Heart right ventricle (tissue), 16 donors: ENCODE data around the gene SRSF4. TPM values are rescaled to one million over a fixed set of nuclear protein-coding genes. Genes with fewer than 3 reads are reported as not detected.
A peak's percentile ranks its signal among the peaks of the same experiment; 100 is the strongest.

Source experiments
- ATAC-seq, 8 donors: fragments of 200-7000 bp; cut with Tn5 transposase; one replicate each; pipeline ENCODE4 v1.9.1; 2020; ENCODE audit warnings: mild to moderate bottlenecking in 8 of 8, moderate library complexity in 8 of 8, moderate number of reproducible peaks in 1 of 8
- DNase-seq, 2 donors: peaks; one replicate each; pipeline ENCODE4 v3.0.0-alpha.2; 2020
- H3K27ac ChIP-seq, 10 donors: fragments of 200-600 bp; sonication (generic) in 2 of 10; one replicate each; pipeline versions ENCODE4 v1.5.0 to v1.8.0; 2020 to 2022; ENCODE audit warnings: mild to moderate bottlenecking in 3 of 10
- H3K27me3 ChIP-seq, 7 donors: fragments of 200-600 bp; one replicate each; pipeline ENCODE4 v1.8.0; 2021 to 2022; ENCODE audit warnings: mild to moderate bottlenecking in 2 of 7
- H3K36me3 ChIP-seq, 9 donors: fragments of 200-600 bp; sonication (generic) in 1 of 9; one replicate each; pipeline versions ENCODE4 v1.5.0 to v1.8.0; 2020 to 2022; ENCODE audit warnings: mild to moderate bottlenecking in 2 of 9
- H3K4me1 ChIP-seq, 9 donors: fragments of 200-600 bp; sonication (generic) in 1 of 9; one replicate each; pipeline versions ENCODE4 v1.5.0 to v1.8.0; 2020 to 2022; ENCODE audit warnings: mild to moderate bottlenecking in 4 of 9
- H3K4me3 ChIP-seq, 10 donors: fragments of 200-600 bp; sonication (generic) in 2 of 10; one replicate each; pipeline versions ENCODE4 v1.5.0 to v1.8.0; 2020 to 2022; ENCODE audit warnings: mild to moderate bottlenecking in 7 of 10, moderate library complexity in 2 of 10
- H3K9me3 ChIP-seq, 11 donors: fragments of 200-600 bp in 10 of 11; sonication (generic) in 2 of 11; one replicate each; pipeline versions ENCODE4 v1.5.0 to v1.8.0; 2013 to 2022; ENCODE audit warnings: mild to moderate bottlenecking in 2 of 11, control low read depth in 1 of 11, moderate library complexity in 1 of 11
- CTCF ChIP-seq, 9 donors: fragments of 200-600 bp; sonication (generic) in 2 of 9; IDR thresholded peaks; one replicate each; pipeline versions ENCODE4 v1.5.0 to v1.8.0; 2021 to 2022; ENCODE audit warnings: antibody characterized with exemption in 9 of 9, mild to moderate bottlenecking in 5 of 9, moderate library complexity in 1 of 9
- WGBS, 2 donors: extraction: QIAGEN DNeasy Blood & Tissue Kit; methylation state at CpG; one replicate each; pipeline ENCODE4 v1.1.7; 2013; ENCODE audit warnings: inconsistent platforms in 1 of 2; 5-methylcytosine and 5-hydroxymethylcytosine counted together
- intact Hi-C, 10 donors: fragments of 100-400 bp; cut with DNase I; formaldehyde crosslinking; loops; one replicate each; pipeline versions ENCODE4 v1.11.1 to v1.14.2; 2022
- long read RNA-seq, 3 donors: library from polyadenylated mRNA; unstranded; transcript quantifications; one replicate each; pipeline ENCODE4 v2.0.0, GENCODE V29; 2020 to 2021
- polyA plus RNA-seq, 2 donors: library from polyadenylated mRNA; stranded (reverse); fragments of 200-250 nt; gene quantifications; one replicate each; pipeline ENCODE4 v1.2.3, GENCODE V29; 2013
- total RNA-seq, 10 donors: library from RNA; stranded (reverse); fragmentation: NEBNext Ultra II Directional in 3 of 10; extraction: Animal tissue kit (Norgen Biotek cat#: 25700) in 3 of 10; gene quantifications; one replicate each; pipeline versions ENCODE4 v1.2.1 to v1.2.4, GENCODE V29; 2021 to 2023
- donor health status: Arrhythmogenic right ventricular cardiomyopathy.
- donor health status: ischemic (EF 13 %, LVEDD 7.1; RV severe dilation, severe dysfunction).
- donor health status: healthy with polysubstance abuse.
- donor health status: DM: no; HTN: yes; CAD: no.
- donor health status: DM: no; HTN: no; CAD: no.
- donor health status: ischemic (EF 25% LVEDD 6.9; RV normal size, moderate dysfunction).
- donor health status: ischemic (EF 25% LVEDD 5.7; RV mildly dilated, moderate dysfunction).
- donor health status: healthy.
- donor health status: DM: yes; HTN: yes; CAD: no.
- donor health status: Ischemic cardiomyopathy.
- donor health status: ischemic (EF 35%, LVEDD 5.7; RV mildly dilated, moderate dysfunction).
- donor health status: nonischemic (EF 11% LVEDD 7.7; RV severe dilation, severe dysfunction).
- donor health status: DM: yes; HTN: yes; CAD: no.
- donor health status: PGD.
- donor health status: ischemic (EF 29% LVEDD 5.4; RV normal size, mild dysfunction).
- donor health status: nonischemic (EF 23%, LVEDD 6.1; RV moderate dilation, normal function).

SRSF4 gene
- total RNA-seq (10 to 100 TPM; 40.8 to 67.8 (median 49.0) TPM), polyA plus RNA-seq (10 to 100 TPM; 42.4 to 64.6 TPM)
- long read RNA-seq, donor 1, transcript SRSF4-201 (6 exons, 2,387 nt), result major isoform, 176 of 207 reads
- long read RNA-seq, donor 1, partial matches to known transcripts, result 5 of 207 reads
- long read RNA-seq, donor 1, other reads (novel, unspliced or antisense), result 23 of 207 reads
- long read RNA-seq, donor 2, transcript SRSF4-201 (6 exons, 2,387 nt), result major isoform, 188 of 221 reads
- long read RNA-seq, donor 2, partial matches to known transcripts, result 5 of 221 reads
- long read RNA-seq, donor 2, other reads (novel, unspliced or antisense), result 26 of 221 reads
- long read RNA-seq, donor 3, transcript SRSF4-202 (5 exons, 1,264 nt), result minor isoform, 14 of 372 reads
- long read RNA-seq, donor 3, transcript SRSF4-201 (6 exons, 2,387 nt), result major isoform, 328 of 372 reads
- long read RNA-seq, donor 3, partial matches to known transcripts, result 13 of 372 reads
- long read RNA-seq, donor 3, other reads (novel, unspliced or antisense), result 17 of 372 reads

DNA sequence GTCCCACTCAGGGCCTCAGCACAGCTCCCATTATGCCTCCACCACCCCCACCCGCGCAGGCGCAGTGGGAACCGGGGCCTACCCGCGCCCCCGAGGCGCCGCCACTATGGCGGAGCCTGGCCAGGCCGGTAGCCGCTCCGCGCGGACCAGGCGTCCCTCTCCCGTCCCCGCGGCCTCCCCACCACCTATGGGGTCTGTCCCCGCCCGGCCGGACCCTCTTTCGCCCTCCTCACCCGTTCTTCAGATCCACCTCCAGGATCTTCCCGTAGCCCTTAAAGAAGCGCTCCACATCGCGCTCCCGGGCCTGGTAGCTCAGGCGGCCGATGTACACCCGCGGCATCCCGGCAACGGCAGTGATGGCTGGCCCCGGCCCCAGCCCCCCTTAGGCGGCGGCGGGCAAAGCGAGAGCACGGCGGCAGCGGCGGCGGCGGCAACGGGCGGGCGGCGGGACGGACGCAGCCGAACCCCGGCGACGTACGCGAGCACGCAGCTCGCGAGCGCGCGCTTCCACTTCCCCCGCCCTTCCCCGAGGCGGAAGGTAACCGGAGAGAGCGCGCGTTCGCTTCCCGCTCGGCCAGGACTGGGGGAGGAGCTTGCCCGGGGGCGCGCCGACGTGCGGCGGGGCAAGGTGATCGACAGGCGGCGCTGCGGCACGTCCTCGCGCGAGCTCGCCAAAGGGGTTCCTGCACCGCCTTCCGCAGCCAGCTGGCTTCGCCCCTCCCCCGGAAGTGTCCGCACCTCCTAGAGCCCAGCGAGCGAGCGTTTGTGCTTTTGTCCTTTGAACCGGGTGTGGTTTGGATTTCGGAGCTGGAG is at the start of gene SRSF4:
Gene SRSF4 (minus strand): TSS at position 488 of the 813 bp plus-strand sequence. CDS start 148 bp downstream, at position 340.
- intact Hi-C loops, result loop anchor here in 5 of 10 donors (2.0 to 5.0 kb wide), 4 partner anchors 21 to 539 kb away; partner anchors contain the start of genes TMEM200B (in 5 of the 5) and TAF12 (in 1 of the 5)
- peak; percentile 96 to 97 (median 96) for ATAC-seq
- TF ChIP-seq CTCF (IDR thresholded peaks at IDR 0.05), result peak; percentile 35 to 93 (median 84)

DNA sequence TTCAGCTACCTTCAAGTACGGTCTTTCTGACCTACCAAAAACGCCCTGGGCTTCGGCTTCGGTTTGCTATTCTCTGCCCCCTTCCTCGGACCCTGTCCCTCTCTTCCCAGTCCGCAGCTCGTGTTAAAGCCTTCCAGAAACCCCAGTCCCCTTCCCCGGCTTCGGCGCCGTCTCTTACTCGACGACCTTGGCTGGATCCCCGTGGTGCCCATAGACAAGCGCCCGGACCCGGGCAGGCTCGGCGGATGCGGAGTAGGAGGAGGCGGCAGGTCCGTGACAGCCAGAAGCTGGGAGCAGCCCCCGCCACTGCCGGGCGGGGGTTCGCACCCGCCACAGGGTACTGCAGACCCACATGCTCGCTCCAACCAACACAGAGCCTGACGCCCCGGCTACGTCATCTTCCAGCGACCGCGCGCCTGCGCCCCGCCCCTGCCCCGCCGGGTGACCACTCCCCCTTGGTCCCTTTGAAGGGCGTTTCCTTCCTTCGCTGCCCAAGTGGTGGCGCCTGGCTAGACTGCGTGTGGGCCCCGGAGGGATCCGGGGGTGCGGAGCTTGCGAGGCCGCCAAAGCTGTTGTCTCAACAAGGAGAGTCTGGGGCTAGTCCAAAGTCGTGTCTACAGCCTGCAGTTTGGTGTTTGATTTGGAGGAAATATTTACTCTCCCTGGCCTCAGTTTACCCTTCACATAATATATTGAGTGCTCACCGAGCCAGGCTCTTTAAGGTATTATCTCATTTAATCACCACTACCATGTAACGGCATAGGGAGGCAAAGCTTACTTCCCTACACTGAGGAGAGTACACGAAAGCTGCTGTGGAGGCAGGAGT is 49.1 kb upstream of the SRSF4 start, which contains the start of gene MECR:
Gene MECR (minus strand): TSS at position 382 of the 826 bp plus-strand sequence. CDS start 28 bp downstream, at position 354.
- ATAC-seq, result peak; percentile 97 to 99 (median 98)
- H3K4me3 ChIP-seq, result peak within 1 kb of the TSS; percentile 63 to 93 (median 77)
- H3K27ac ChIP-seq, result peak within 1 kb of the TSS in 9 of 10 donors; percentile 43 to 83 (median 71)
- H3K9me3 ChIP-seq, result no peaks in the 10 kb centered on the region
- H3K27me3 ChIP-seq, result peaks cover 0 to 8% (median 0%) of the 10 kb centered on the region in 7 donors
- H3K36me3 ChIP-seq, result peaks cover 0 to under 1% (median 0%) of the 10 kb centered on the region in 9 donors
- TF ChIP-seq CTCF (IDR thresholded peaks at IDR 0.05), result peak in 6 of 9 donors; percentile 7 to 47 (median 29)
- intact Hi-C loops, result loop anchor here in 8 of 10 donors (5.0 to 10.0 kb wide), 9 partner anchors 474 to 1684 kb away; no protein-coding TSS in a partner anchor
- peaks cover 6 to 21% (median 13%) of the 10 kb centered on the region in 9 donors for H3K4me1 ChIP-seq
- WGBS, 2 donors, result 2% methylated on average over 52 of the region's 52 CpGs
- peak; percentile 94 for DNase-seq

More for the DNA sequence above, at the start of gene SRSF4:
- Histone ChIP-seq H3K4me1 (peaks cover 2 to 54% (median 43%) of the 10 kb centered on the region in 9 donors), H3K9me3 (no peaks in the 10 kb centered on the region), H3K27ac (peak within 1 kb of the TSS; percentile 99 to 100 (median 100)), H3K27me3 (no peaks in the 10 kb centered on the region), H3K4me3 (peak within 1 kb of the TSS; percentile 83 to 99 (median 91)), H3K36me3 (peaks cover 0 to 16% (median 0%) of the 10 kb centered on the region in 9 donors)
- 0 to 1% methylated on average over 97 to 100 of the region's 100 CpGs for WGBS, 2 donors
- DNase-seq, result peak; percentile 99 to 100

- Histone ChIP-seq H3K4me1 (peaks cover 6 to 21% (median 13%) of the 10 kb centered on the region in 9 donors), H3K36me3 (peaks cover 0 to 6% (median 0%) of the 10 kb centered on the region in 9 donors), H3K27me3 (peaks cover 0 to 3% (median 0%) of the 10 kb centered on the region in 7 donors), H3K9me3 (no peaks in the 10 kb centered on the region), H3K4me3 (peak overlapping the region; percentile 63 to 93 (median 77)), H3K27ac (peak overlapping the region in 8 of 10 donors; percentile 61 to 83 (median 76))
- TF ChIP-seq CTCF (IDR thresholded peaks at IDR 0.05), result no peak
- ATAC-seq (no peak), DNase-seq (no peak)
- WGBS, 2 donors, result 14 to 15% methylated on average over 4 of the region's 4 CpGs
- intact Hi-C loops, result loop anchor here in 8 of 10 donors (5.0 to 10.0 kb wide), 9 partner anchors 475 to 1685 kb away; no protein-coding TSS in a partner anchor
Measured at GRCh38 chr1:29230204-29230552, 48.5 kb upstream of the SRSF4 start.
